Measurements from ENCODE around the gene ISG20L2. TPM values are rescaled to one million over a fixed set of nuclear protein-coding genes. Genes with fewer than 3 reads are reported as not detected.
A peak's percentile ranks its signal among the peaks of the same experiment; 100 is the strongest.

ISG20L2 gene
- total and polyA plus RNA-seq, 2 donors (not counting 3 experiments of a cell fraction or from before 2014, with no cell fraction given), result 33.2 to 35.3 TPM

DNA sequence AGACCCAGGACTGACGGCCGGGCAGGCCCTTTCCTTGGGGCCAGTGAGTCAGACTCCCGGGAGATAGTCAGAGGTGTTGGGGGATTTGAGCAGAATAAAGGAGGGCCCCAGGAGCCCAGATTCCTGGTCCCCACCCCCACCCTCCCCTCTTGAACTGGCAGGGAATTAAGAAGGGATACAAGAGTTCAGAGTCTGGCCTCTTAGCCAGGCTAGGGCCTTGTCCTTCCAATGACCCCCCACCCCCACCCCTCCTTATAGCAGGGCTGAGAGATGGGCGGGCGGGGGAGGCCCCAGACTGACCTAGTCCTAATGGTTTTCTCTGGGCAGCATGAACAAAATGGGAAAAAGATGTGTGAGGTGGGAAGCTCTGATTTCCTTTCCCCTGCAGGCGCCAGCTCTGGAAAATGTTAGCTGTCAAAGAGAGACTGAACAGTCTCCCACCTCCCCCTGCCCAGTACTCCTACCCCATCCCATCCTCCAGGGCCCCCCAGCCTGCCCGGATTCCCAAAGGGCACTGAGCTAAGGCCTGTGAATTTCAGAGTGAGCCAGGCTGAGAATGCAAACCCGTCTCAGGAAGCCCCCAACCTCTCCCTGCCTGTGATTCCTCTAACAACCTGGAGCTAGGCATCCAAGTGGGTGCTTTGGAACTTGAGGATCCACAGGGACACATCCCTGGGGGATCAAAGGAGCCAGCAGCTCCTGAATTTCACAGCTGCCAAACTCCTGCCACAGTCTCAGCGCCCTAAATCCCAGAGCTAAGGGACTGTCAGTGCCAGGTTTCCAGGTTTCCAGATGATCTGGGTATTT, 17.4 kb downstream of the ISG20L2 start:
- no TSS peak for BruUV-seq (replicated peaks)
- Histone ChIP-seq H3K4me1 (ENCODE audit: control insufficient read depth, extremely low read depth, insufficient read depth, low read length) (peaks cover 4% of the 10 kb centered on the region), H3K9me3 (replicated peaks; ENCODE audit: control insufficient read depth, insufficient read depth, low read length) (no peaks in the 10 kb centered on the region), H3K4me2 (ENCODE audit: insufficient read depth, low read length) (no peak overlapping the region), H4K20me1 (replicated peaks; ENCODE audit: control insufficient read depth, extremely low read depth, insufficient read depth, low read length) (no peaks in the 10 kb centered on the region), H3K9me1 (replicated peaks; ENCODE audit: control insufficient read depth, extremely low read depth, insufficient read depth, low read length) (no peaks in the 10 kb centered on the region), H3K79me2 (ENCODE audit: control insufficient read depth, insufficient read depth, low read length) (no peaks in the 10 kb centered on the region), H3K9ac (replicated peaks; ENCODE audit: extremely low read depth, insufficient read depth, low read length) (no peak overlapping the region), H3K36me3 (ENCODE audit: control insufficient read depth in 2 of 2, extremely low read depth in 1 of 2, insufficient read depth in 2 of 2, low read length in 2 of 2) (no peaks in the 10 kb centered on the region), H3K4me3 (replicated peaks in 1 of 3; ENCODE audit: insufficient read depth in 1 of 3, low read depth in 1 of 3, low read length in 3 of 3) (no peak overlapping the region), H2AFZ (ENCODE audit: low read depth, low read length) (no peak overlapping the region), H3K27me3 (ENCODE audit: control insufficient read depth in 2 of 2, insufficient read depth in 2 of 2, low read length in 2 of 2) (peaks cover 0 to 1% of the 10 kb centered on the region in 2 experiments), H3K27ac (ENCODE audit: insufficient read depth, low read depth, low read length) (no peak overlapping the region)
- DNase-seq (ENCODE audit: low read depth, low spot score), result no peak
- POLR2A ChIA-PET, result interaction anchor here (0.7 kb wide), 1 partner anchor 208 kb away, joined by 3 read pairs; no protein-coding TSS in a partner anchor
- dilution Hi-C loops (cut with MboI; ENCODE audit: extremely low pct_ligation_motif_present, low sequenced_read_pairs), result no loop called here
- TF ChIP-seq JUN (IDR thresholded peaks at IDR 0.05; ENCODE audit: borderline replicate concordance, insufficient read depth, insufficient read length, low read depth) (no peak), FOS (IDR thresholded peaks at IDR 0.05; ENCODE audit: borderline replicate concordance, insufficient read depth, low read length) (no peak), MAX (IDR thresholded peaks at IDR 0.05; ENCODE audit: insufficient read depth, insufficient read length) (no peak), POLR2A (IDR thresholded peaks at IDR 0.05; ENCODE audit: low read depth, low read length) (no peak)
- intact Hi-C loops (cut with micrococcal nuclease), result no loop called here
- FAIRE-seq, result no peak
- CTCF ChIA-PET, result interaction anchor here (1.0 to 15.5 kb wide), 7 partner anchors 10 to 179 kb away, joined by 3 to 453 read pairs (median 4); no protein-coding TSS in a partner anchor

- H3K27ac ChIP-seq (ENCODE audit: insufficient read depth, low read depth, low read length), result no peak overlapping the region
- H3K4me1 ChIP-seq (ENCODE audit: control insufficient read depth, extremely low read depth, insufficient read depth, low read length), result peaks cover 17% of the 10 kb centered on the region
- BruUV-seq (replicated peaks), result no TSS peak
- H4K20me1 ChIP-seq (replicated peaks; ENCODE audit: control insufficient read depth, extremely low read depth, insufficient read depth, low read length), result no peaks in the 10 kb centered on the region
- DNase-seq (ENCODE audit: low read depth, low spot score) (peak; percentile 52), FAIRE-seq (peak; percentile 79)
- H3K27me3 ChIP-seq (ENCODE audit: control insufficient read depth in 2 of 2, insufficient read depth in 2 of 2, low read length in 2 of 2), result peaks cover 0 to 1% of the 10 kb centered on the region in 2 experiments
- no peaks in the 10 kb centered on the region for H3K9me1 ChIP-seq (replicated peaks; ENCODE audit: control insufficient read depth, extremely low read depth, insufficient read depth, low read length)
- H3K9ac ChIP-seq (replicated peaks; ENCODE audit: extremely low read depth, insufficient read depth, low read length), result no peak overlapping the region
- intact Hi-C loops (cut with micrococcal nuclease), result no loop called here
- dilution Hi-C loops (cut with MboI; ENCODE audit: extremely low pct_ligation_motif_present, low sequenced_read_pairs), result no loop called here
- ChIA-PET POLR2A (no interaction called here), CTCF (interaction anchor here (0.9 to 15.5 kb wide), 4 partner anchors 16 to 180 kb away, joined by 4 to 453 read pairs (median 44); no protein-coding TSS in a partner anchor)
- H3K79me2 ChIP-seq (ENCODE audit: control insufficient read depth, insufficient read depth, low read length), result no peaks in the 10 kb centered on the region
- no peak overlapping the region for H3K4me3 ChIP-seq (replicated peaks in 1 of 3; ENCODE audit: insufficient read depth in 1 of 3, low read depth in 1 of 3, low read length in 3 of 3)
- no peaks in the 10 kb centered on the region for H3K9me3 ChIP-seq (replicated peaks; ENCODE audit: control insufficient read depth, insufficient read depth, low read length)
- H3K4me2 ChIP-seq (ENCODE audit: insufficient read depth, low read length), result no peak overlapping the region
- TF ChIP-seq GATA2 (IDR thresholded peaks at IDR 0.05; ENCODE audit: insufficient read depth, insufficient read length, low read depth, low read length), result no peak
- no peak for TF ChIP-seq JUN (IDR thresholded peaks at IDR 0.05; ENCODE audit: borderline replicate concordance, insufficient read depth, insufficient read length, low read depth)
- no peak for TF ChIP-seq FOS (IDR thresholded peaks at IDR 0.05; ENCODE audit: borderline replicate concordance, insufficient read depth, low read length)
- TF ChIP-seq MYC (IDR thresholded peaks at IDR 0.05; ENCODE audit: low read depth, low read length), result no peak
- TF ChIP-seq MAX (IDR thresholded peaks at IDR 0.05; ENCODE audit: insufficient read depth, insufficient read length), result no peak
- TF ChIP-seq POLR2AphosphoS5 (IDR thresholded peaks at IDR 0.05; ENCODE audit: insufficient read depth, low read depth, low read length), result no peak
- TF ChIP-seq POLR2A (IDR thresholded peaks at IDR 0.05; ENCODE audit: low read depth, low read length), result no peak
- H3K36me3 ChIP-seq (ENCODE audit: control insufficient read depth in 2 of 2, extremely low read depth in 1 of 2, insufficient read depth in 2 of 2, low read length in 2 of 2), result no peaks in the 10 kb centered on the region
- no peak overlapping the region for H2AFZ ChIP-seq (ENCODE audit: low read depth, low read length)
Measured at GRCh38 chr1:156709757-156710489, 18.6 kb downstream of the ISG20L2 start.

All from endothelial cell of umbilical vein (primary cell).